Endothelial cell of umbilical vein (primary cell): Measurements from ENCODE around the gene TNFAIP8. TPM values are rescaled to one million over a fixed set of nuclear protein-coding genes. Genes with fewer than 3 reads are reported as not detected.

Experiments
- BruUV-seq: library from RNA; stranded (reverse); fragments of 400-500 nt; replicated peaks from 2 replicates; lab custom pipeline; 2021; lab: Mats Ljungman, UMichigan
- CTCF ChIA-PET: fragments of 300-600, 350-600 bp; sonication (Branson Sonifier 250); formaldehyde crosslinking; loops from one replicate; lab custom pipeline; 2021; ENCODE audit warnings: antibody characterized with exemption, inconsistent platforms; lab: Charles Lee
- POLR2A ChIA-PET: fragments of 300-600, 350-600 bp; sonication (Branson Sonifier 250); formaldehyde crosslinking; loops from one replicate; lab custom pipeline; 2021; ENCODE audit warnings: antibody characterized with exemption, inconsistent platforms; lab: Charles Lee
- DNase-seq: peaks from one replicate; pipeline ENCODE4 v3.0.0-alpha.2; 2011; ENCODE audit warnings: low read depth, low spot score
- FAIRE-seq: peaks from 2 replicates; lab custom pipeline; 2011; peaks lifted over from hg19 to GRCh38; lab: Jason Lieb, UNC
- H2AFZ ChIP-seq: 2 replicates; pipeline ENCODE4 v1.6.0; 2012; ENCODE audit warnings: low read depth, low read length, control low read depth, inconsistent platforms
- H3K27ac ChIP-seq: 2 replicates; pipeline ENCODE4 v1.5.1; 2011; ENCODE audit warnings: low read depth, mild to moderate bottlenecking, control low read depth, low read length, moderate library complexity; ENCODE audit not compliant: insufficient read depth
- H3K27me3 ChIP-seq, 2 experiments: 2 replicates each; pipeline versions ENCODE4 v1.6.0 to v1.6.1; 2011; ENCODE audit warnings: low read length in 2 of 2, mixed read lengths in 1 of 2; ENCODE audit not compliant: control insufficient read depth in 2 of 2, insufficient read depth in 2 of 2
- H3K36me3 ChIP-seq, 2 experiments: 2 replicates in 1 of 2; 3 replicates in 1 of 2; pipeline ENCODE4 v1.5.1; 2011; ENCODE audit warnings: low read length in 2 of 2, mild to moderate bottlenecking in 1 of 2, moderate library complexity in 1 of 2; ENCODE audit not compliant: control insufficient read depth in 2 of 2, insufficient read depth in 2 of 2; ENCODE audit errors: extremely low read depth in 1 of 2
- H3K4me1 ChIP-seq: 3 replicates; pipeline ENCODE4 v1.5.1; 2011; ENCODE audit warnings: mild to moderate bottlenecking, low read length; ENCODE audit not compliant: control insufficient read depth, insufficient read depth; ENCODE audit errors: extremely low read depth
- H3K4me2 ChIP-seq: 2 replicates; pipeline ENCODE4 v1.6.1; 2011; ENCODE audit warnings: low read length, control low read depth, mixed read lengths; ENCODE audit not compliant: insufficient read depth
- H3K4me3 ChIP-seq, 3 experiments: fragments of 200-600 bp in 1 of 3; sonication (generic), shearing (Covaris generic) in 1 of 3; replicated peaks in 1 of 3; 2 replicates each; pipeline ENCODE4 v1.5.1; 2011 to 2016; ENCODE audit warnings: control low read depth in 3 of 3, low read length in 3 of 3, mild to moderate bottlenecking in 2 of 3, inconsistent platforms in 1 of 3, low read depth in 1 of 3, moderate library complexity in 1 of 3; ENCODE audit not compliant: insufficient read depth in 1 of 3
- H3K79me2 ChIP-seq: 2 replicates; pipeline ENCODE4 v1.6.0; 2012; ENCODE audit warnings: low read length, inconsistent platforms; ENCODE audit not compliant: control insufficient read depth, insufficient read depth
- H3K9ac ChIP-seq: replicated peaks from 2 replicates; pipeline ENCODE3; 2011; ENCODE audit warnings: low read length, control low read depth; ENCODE audit not compliant: insufficient read depth; ENCODE audit errors: extremely low read depth
- H3K9me1 ChIP-seq: replicated peaks from 3 replicates; pipeline ENCODE4 v1.6.0; 2011; ENCODE audit warnings: mild to moderate bottlenecking, low read length; ENCODE audit not compliant: control insufficient read depth, insufficient read depth; ENCODE audit errors: extremely low read depth
- H3K9me3 ChIP-seq: replicated peaks from 2 replicates; pipeline ENCODE4 v1.5.1; 2012; ENCODE audit warnings: low read length, inconsistent platforms; ENCODE audit not compliant: control insufficient read depth, insufficient read depth
- H4K20me1 ChIP-seq: replicated peaks from 2 replicates; pipeline ENCODE3; 2011; ENCODE audit warnings: mild to moderate bottlenecking, low read length; ENCODE audit not compliant: control insufficient read depth, insufficient read depth; ENCODE audit errors: extremely low read depth
- CTCF ChIP-seq, 2 donors: IDR thresholded peaks; 1 replicate in 1 of 2; 2 replicates in 1 of 2; pipeline ENCODE4 v1.5.1; 2011; ENCODE audit warnings: low read length in 2 of 2, mild to moderate bottlenecking in 2 of 2, moderate library complexity in 2 of 2, control low read depth in 1 of 2, inconsistent platforms in 1 of 2, low read depth in 1 of 2; ENCODE audit not compliant: insufficient read depth in 1 of 2; ENCODE audit errors: extremely low read depth in 1 of 2
- EZH2 ChIP-seq: IDR thresholded peaks from 2 replicates; pipeline ENCODE4 v1.6.1; 2012; ENCODE audit warnings: borderline replicate concordance, low read depth, mild to moderate bottlenecking, moderate library complexity, low read length, inconsistent platforms; ENCODE audit not compliant: severe bottlenecking
- FOS ChIP-seq: IDR thresholded peaks from 2 replicates; pipeline ENCODE4 v1.6.1; 2011; ENCODE audit warnings: mild to moderate bottlenecking, low read length, moderate library complexity, borderline replicate concordance; ENCODE audit not compliant: insufficient read depth
- GATA2 ChIP-seq: IDR thresholded peaks from 2 replicates; pipeline ENCODE4 v1.7.0; 2011; ENCODE audit warnings: low read depth, mild to moderate bottlenecking, moderate library complexity, mixed read lengths, low read length; ENCODE audit not compliant: insufficient read length, insufficient read depth
- JUN ChIP-seq: IDR thresholded peaks from 2 replicates; pipeline ENCODE4 v1.6.1; 2011; ENCODE audit warnings: borderline replicate concordance, low read depth; ENCODE audit not compliant: insufficient read length, insufficient read depth
- MAX ChIP-seq: IDR thresholded peaks from 2 replicates; pipeline ENCODE4 v1.6.1; 2011; ENCODE audit not compliant: insufficient read depth, insufficient read length
- MYC ChIP-seq: IDR thresholded peaks from one replicate; pipeline ENCODE4 v1.6.1; 2011; ENCODE audit warnings: mild to moderate bottlenecking, low read depth, low read length
- POLR2A ChIP-seq: IDR thresholded peaks from 2 replicates; pipeline ENCODE4 v1.6.1; 2012; ENCODE audit warnings: low read depth, mild to moderate bottlenecking, control low read depth, low read length
- POLR2AphosphoS5 ChIP-seq: IDR thresholded peaks from 2 replicates; pipeline ENCODE4 v1.6.1; 2012; ENCODE audit warnings: low read depth, mild to moderate bottlenecking, control low read depth, low read length, moderate library complexity; ENCODE audit not compliant: insufficient read depth
- dilution Hi-C: fragments of 300-500 bp; cut with MboI; formaldehyde crosslinking; loops from one replicate; pipeline ENCODE4 v1.15.0; 2019; ENCODE audit warnings: low sequenced_read_pairs; ENCODE audit not compliant: extremely low pct_ligation_motif_present
- intact Hi-C: fragments of 100-400 bp; cut with micrococcal nuclease; formaldehyde crosslinking; loops from one replicate; pipeline ENCODE4 v1.10.0; 2022
- polyA plus RNA-seq, 4 experiments: library from polyadenylated mRNA; depleted of rRNA in 3 of 4; stranded (reverse) in 3 of 4; unstranded in 1 of 4; fragments of >200 nt; gene quantifications; 2 replicates each; pipeline versions ENCODE4 v1.2.1 to v1.2.3, GENCODE V29; 2011 to 2012; ENCODE audit warnings: missing spikeins in 1 of 4
- total RNA-seq: library from RNA; stranded (reverse); gene quantifications from 2 replicates; pipeline ENCODE4 v1.2.3, GENCODE V29; 2021

Gene TNFAIP8
- total and polyA plus RNA-seq, 2 donors (not counting 3 experiments of a cell fraction or from before 2014, with no cell fraction given), result 4.7 to 7.4 TPM

- no peaks in the 10 kb centered on the region for H3K9me3 ChIP-seq
- no TSS peak for BruUV-seq
- intact Hi-C loops (loop anchor here (2.0 to 5.0 kb wide), 2 partner anchors 68 to 126 kb away; no protein-coding TSS in a partner anchor), dilution Hi-C loops (no loop called here)
- H2AFZ ChIP-seq, result no peak overlapping the region
- no peaks in the 10 kb centered on the region for H3K9me1 ChIP-seq
- no peak overlapping the region for H3K4me3 ChIP-seq
- peak overlapping the region; percentile 71 for H3K4me2 ChIP-seq
- ChIA-PET POLR2A (no interaction called here), CTCF (interaction anchor here (1.0 to 4.3 kb wide), 4 partner anchors 14 to 405 kb away, joined by 3 to 27 read pairs (median 4); partner anchors contain the start of gene DTWD2)
- H3K9ac ChIP-seq, result no peak overlapping the region
- FAIRE-seq (no peak), DNase-seq (no peak)
- no peaks in the 10 kb centered on the region for H4K20me1 ChIP-seq
- no peaks in the 10 kb centered on the region for H3K36me3 ChIP-seq
- no peak overlapping the region for H3K27ac ChIP-seq
- TF ChIP-seq CTCF (IDR thresholded peaks at IDR 0.05; ENCODE audit: extremely low read depth in 1 of 2, insufficient read depth in 1 of 2, low read depth in 1 of 2, low read length in 2 of 2), result no peak
- no peak for TF ChIP-seq MYC
- TF ChIP-seq FOS, result no peak
- TF ChIP-seq GATA2, result no peak
- no peak for TF ChIP-seq MAX
- TF ChIP-seq JUN, result no peak
- no peak for TF ChIP-seq EZH2
- TF ChIP-seq POLR2AphosphoS5, result no peak
- TF ChIP-seq POLR2A, result no peak
- H3K27me3 ChIP-seq, result no peaks in the 10 kb centered on the region
- peaks cover 25% of the 10 kb centered on the region for H3K4me1 ChIP-seq
- no peaks in the 10 kb centered on the region for H3K79me2 ChIP-seq
These were observed 37.4 kb downstream of the TNFAIP8 start for GRCh38 chr5:119393201-119393691.
